Neural cell (in vitro differentiated cells): ENCODE measurements around the gene SUPT20HL2.

Source experiments
- EP300 ChIP-seq: fragments of 450-650 bp; conservative IDR thresholded peaks from 2 replicates; pipeline ENCODE4 v1.6.1; 2014; ENCODE audit warnings: antibody characterized with exemption, mild to moderate bottlenecking, moderate library complexity; ENCODE audit not compliant: poor library complexity, severe bottlenecking
- EZH2 ChIP-seq: fragments of 200-600, 300-800 bp; shearing (Covaris generic), sonication (generic); IDR thresholded peaks from 2 replicates; pipeline ENCODE4 v1.6.1; 2014; ENCODE audit warnings: antibody characterized with exemption, low read length, borderline replicate concordance, mild to moderate bottlenecking; ENCODE audit not compliant: insufficient read depth, poor library complexity, severe bottlenecking
- MXI1 ChIP-seq: fragments of 450-650 bp; conservative IDR thresholded peaks from 2 replicates; pipeline ENCODE4 v1.6.1; 2014; ENCODE audit warnings: antibody characterized with exemption, mild to moderate bottlenecking; ENCODE audit not compliant: poor library complexity, severe bottlenecking
- TF ChIP-seq, protein P1 (sequence below): fragments of 450-650 bp; IDR thresholded peaks from 2 replicates; pipeline ENCODE4 v1.5.1; 2014; ENCODE audit warnings: antibody characterized with exemption, mild to moderate bottlenecking, moderate library complexity; ENCODE audit not compliant: poor library complexity, severe bottlenecking

DNA sequence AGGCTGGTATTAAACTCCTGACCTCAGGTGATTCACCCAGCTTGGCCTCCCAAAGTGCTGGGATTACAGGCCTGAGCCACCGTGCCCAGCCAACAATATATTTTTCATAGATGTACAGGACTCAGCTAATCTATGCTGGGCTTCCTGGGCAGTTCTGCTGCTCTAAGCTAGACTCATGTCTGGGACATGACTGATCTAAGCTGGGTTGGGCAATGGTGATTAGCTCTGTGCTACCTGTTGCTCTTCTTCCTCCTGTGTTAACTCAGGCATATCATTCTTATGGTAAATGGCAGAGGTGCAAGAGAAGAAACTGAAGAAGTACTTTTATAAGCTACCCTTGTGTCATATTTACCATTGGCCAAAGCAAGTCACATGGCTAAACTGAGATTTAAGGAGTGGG lies 11.4 kb upstream of the SUPT20HL2 start:
- TF ChIP-seq MXI1 (no peak), EZH2 (no peak), EP300 (no peak)
- TF ChIP-seq, protein P1, sequence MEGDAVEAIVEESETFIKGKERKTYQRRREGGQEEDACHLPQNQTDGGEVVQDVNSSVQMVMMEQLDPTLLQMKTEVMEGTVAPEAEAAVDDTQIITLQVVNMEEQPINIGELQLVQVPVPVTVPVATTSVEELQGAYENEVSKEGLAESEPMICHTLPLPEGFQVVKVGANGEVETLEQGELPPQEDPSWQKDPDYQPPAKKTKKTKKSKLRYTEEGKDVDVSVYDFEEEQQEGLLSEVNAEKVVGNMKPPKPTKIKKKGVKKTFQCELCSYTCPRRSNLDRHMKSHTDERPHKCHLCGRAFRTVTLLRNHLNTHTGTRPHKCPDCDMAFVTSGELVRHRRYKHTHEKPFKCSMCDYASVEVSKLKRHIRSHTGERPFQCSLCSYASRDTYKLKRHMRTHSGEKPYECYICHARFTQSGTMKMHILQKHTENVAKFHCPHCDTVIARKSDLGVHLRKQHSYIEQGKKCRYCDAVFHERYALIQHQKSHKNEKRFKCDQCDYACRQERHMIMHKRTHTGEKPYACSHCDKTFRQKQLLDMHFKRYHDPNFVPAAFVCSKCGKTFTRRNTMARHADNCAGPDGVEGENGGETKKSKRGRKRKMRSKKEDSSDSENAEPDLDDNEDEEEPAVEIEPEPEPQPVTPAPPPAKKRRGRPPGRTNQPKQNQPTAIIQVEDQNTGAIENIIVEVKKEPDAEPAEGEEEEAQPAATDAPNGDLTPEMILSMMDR, result no peak
